ENCODE measurements around the gene PERCC1. TPM values are rescaled to one million over a fixed set of nuclear protein-coding genes. Genes with fewer than 3 reads are reported as not detected.
A peak's percentile ranks its signal among the peaks of the same experiment; 100 is the strongest.
"Not testable (repeated sequence)": the region's sequence is repeated elsewhere in the genome, so short reads cannot be mapped to it uniquely, and the experiment has no call there.

PERCC1 gene
- total RNA-seq, 1 donor from 2014 or later = 0.33 TPM

DNA sequence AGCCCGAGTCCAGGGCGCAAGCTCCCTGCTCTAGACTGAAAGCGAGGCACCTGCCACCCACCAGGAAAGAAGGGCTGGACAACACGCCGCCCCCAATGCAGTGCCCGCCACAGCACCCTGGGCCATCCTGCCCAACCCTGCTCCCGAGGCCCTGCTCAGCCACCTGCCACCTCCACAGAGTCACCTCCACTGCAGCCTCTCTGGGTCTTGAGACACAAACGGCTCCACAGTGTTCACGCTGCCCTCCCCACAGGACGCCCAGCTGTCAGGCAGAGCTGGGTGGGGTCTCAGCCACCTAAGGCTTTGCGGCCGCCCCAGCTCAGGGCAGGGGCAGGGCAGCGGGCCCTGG, 34.7 kb downstream of the PERCC1 start:
- ChIA-PET CTCF (no interaction called here), POLR2A (interaction anchor here (1.1 kb wide), 1 partner anchor 9 kb away, joined by 3 read pairs; the partner anchor contains the start of gene CLCN7)
- Mint-ChIP-seq H3K36me3 (ENCODE audit: low read depth) (peaks cover 45% of the 10 kb centered on the region), H3K27ac (no peak overlapping the region), H3K4me3 (no peak overlapping the region), H3K9me3 (no peaks in the 10 kb centered on the region), H3K4me1 (peaks cover 22% of the 10 kb centered on the region), H3K27me3 (no peaks in the 10 kb centered on the region)
- DNase-seq (no peak), ATAC-seq (ENCODE audit: low read depth) (no peak)
- intact Hi-C loops (cut with micrococcal nuclease) = no loop called here
- TF ChIP-seq, protein P1, sequence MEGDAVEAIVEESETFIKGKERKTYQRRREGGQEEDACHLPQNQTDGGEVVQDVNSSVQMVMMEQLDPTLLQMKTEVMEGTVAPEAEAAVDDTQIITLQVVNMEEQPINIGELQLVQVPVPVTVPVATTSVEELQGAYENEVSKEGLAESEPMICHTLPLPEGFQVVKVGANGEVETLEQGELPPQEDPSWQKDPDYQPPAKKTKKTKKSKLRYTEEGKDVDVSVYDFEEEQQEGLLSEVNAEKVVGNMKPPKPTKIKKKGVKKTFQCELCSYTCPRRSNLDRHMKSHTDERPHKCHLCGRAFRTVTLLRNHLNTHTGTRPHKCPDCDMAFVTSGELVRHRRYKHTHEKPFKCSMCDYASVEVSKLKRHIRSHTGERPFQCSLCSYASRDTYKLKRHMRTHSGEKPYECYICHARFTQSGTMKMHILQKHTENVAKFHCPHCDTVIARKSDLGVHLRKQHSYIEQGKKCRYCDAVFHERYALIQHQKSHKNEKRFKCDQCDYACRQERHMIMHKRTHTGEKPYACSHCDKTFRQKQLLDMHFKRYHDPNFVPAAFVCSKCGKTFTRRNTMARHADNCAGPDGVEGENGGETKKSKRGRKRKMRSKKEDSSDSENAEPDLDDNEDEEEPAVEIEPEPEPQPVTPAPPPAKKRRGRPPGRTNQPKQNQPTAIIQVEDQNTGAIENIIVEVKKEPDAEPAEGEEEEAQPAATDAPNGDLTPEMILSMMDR (IDR thresholded peaks at IDR 0.05) = no peak

DNA sequence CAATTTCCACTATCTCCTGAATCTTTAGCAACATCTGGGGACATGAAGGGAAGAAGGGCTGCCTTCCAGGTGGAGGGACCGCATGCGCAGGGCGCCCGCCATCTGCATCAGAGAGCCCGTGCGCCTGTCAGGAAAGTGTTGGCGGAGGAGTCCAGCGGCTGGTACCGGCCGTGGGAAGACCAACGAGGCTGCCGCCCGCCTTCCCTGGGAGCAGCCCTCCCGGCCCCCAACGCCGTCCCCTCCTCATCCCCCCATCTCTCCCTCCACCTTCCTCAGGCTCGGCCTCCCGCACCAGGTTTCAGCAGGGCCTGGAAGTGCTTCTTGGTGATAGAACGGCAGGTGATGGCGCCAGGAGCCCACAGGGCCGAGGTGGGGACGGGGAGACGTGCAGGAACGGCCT, 35.2 kb downstream of the PERCC1 start:
- intact Hi-C loops (cut with micrococcal nuclease) = no loop called here
- H3K27ac Mint-ChIP-seq = no peak overlapping the region
- DNase-seq = no peak

DNA sequence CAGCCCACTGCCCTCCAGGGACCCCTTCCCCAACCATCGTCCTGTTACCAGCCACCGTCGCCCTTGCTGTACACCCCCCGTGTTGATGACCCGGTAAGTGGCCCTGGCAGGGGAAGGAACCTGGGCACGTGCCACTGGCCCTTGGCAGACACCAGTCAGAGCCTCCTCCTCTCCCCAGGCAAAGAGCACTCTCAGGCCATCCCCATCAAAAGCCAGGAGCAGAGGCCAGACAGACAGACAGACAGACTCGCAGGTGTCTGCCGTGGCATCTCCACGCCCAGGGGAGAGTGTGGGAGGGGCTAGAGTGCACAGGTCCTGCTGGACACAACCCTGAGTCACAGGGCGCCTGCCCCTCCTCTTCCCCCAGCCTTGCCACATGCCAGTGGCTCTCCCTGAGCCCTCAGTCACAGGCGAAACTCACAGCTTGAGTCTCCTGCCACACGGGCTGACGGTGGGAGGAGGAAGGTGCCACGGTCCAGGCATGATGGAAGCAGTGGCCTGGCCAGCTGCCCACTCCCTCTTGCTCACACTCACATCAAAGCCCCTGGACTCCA, 36.2 kb downstream of the PERCC1 start:
- POLR2A ChIA-PET = no interaction called here
- Mint-ChIP-seq H3K4me1 (peaks cover 37% of the 10 kb centered on the region), H3K36me3 (ENCODE audit: low read depth) (peaks cover 43% of the 10 kb centered on the region), H3K27me3 (no peaks in the 10 kb centered on the region), H3K4me3 (no peak overlapping the region), H3K27ac (peak overlapping the region; percentile 57), H3K9me3 (no peaks in the 10 kb centered on the region)
- intact Hi-C loops (cut with micrococcal nuclease) = no loop called here
- TF ChIP-seq, protein P1 (IDR thresholded peaks at IDR 0.05) = no peak
- ATAC-seq (ENCODE audit: low read depth) (no peak), DNase-seq (no peak)
- CTCF ChIA-PET = no interaction called here

More for the DNA sequence above, 35.2 kb downstream of the PERCC1 start:
- TF ChIP-seq, protein P1 (IDR thresholded peaks at IDR 0.05) = no peak
- H3K4me3 Mint-ChIP-seq = no peak overlapping the region
- no peaks in the 10 kb centered on the region for H3K27me3 Mint-ChIP-seq
- no peaks in the 10 kb centered on the region for H3K9me3 Mint-ChIP-seq
- ChIA-PET POLR2A (no interaction called here), CTCF (no interaction called here)
- H3K36me3 Mint-ChIP-seq (ENCODE audit: low read depth) = peaks cover 45% of the 10 kb centered on the region
- ATAC-seq (ENCODE audit: low read depth) = no peak
- H3K4me1 Mint-ChIP-seq = peaks cover 27% of the 10 kb centered on the region

DNA sequence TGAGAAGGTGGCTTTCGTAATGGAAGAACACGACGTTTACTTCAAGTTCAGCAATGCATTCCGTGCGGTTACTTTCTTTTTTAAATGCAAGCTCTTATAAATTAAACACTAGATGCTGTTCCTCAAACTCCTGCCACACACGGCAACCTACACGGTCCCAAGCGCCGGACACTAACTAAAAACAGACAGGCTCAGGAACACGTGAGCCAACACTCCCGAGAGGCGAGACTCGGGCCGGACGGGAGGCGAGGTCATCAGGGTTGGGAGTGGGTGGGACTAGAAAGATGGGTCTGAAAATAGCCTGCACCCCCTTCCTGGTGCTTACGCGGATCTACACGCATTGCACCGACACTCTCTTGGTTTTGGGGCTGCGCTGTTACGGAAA, 37.5 kb downstream of the PERCC1 start:
- ChIA-PET POLR2A (no interaction called here), CTCF (no interaction called here)
- no peak for ATAC-seq (ENCODE audit: low read depth)
- Mint-ChIP-seq H3K4me3 (no peak overlapping the region), H3K36me3 (ENCODE audit: low read depth) (peaks cover 39% of the 10 kb centered on the region), H3K9me3 (no peaks in the 10 kb centered on the region), H3K27ac (no peak overlapping the region), H3K27me3 (no peaks in the 10 kb centered on the region), H3K4me1 (peaks cover 48% of the 10 kb centered on the region)
- DNase-seq = no peak
- intact Hi-C loops (cut with micrococcal nuclease) = no loop called here
- TF ChIP-seq, protein P1 (IDR thresholded peaks at IDR 0.05) = no peak

DNA sequence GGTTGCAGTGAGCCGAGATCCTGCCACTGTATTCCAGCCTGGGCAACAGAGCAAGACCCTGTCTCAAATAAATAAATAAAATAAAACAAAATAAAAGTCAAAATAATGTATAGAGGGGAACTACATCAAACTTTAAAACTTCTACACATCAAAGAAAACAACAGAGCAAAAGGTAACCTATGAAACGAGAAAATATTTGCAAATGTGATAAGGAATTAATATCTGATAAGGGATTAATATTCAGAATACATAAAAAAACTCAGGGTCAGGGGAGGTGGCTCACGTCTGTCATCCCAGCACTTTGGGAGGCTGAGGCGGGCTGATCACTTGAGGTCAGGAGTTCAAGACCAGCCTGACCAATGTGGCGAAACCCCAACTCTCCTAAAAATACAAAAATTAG, 38.3 kb downstream of the PERCC1 start:
- H3K4me3 Mint-ChIP-seq; ATAC-seq (ENCODE audit: low read depth); intact Hi-C loops (cut with micrococcal nuclease); DNase-seq; H3K9me3 Mint-ChIP-seq; H3K27me3 Mint-ChIP-seq; CTCF ChIA-PET: not testable (repeated sequence)
- H3K27ac Mint-ChIP-seq = peak overlapping the region; percentile 91
- peaks cover 36% of the 10 kb centered on the region for H3K36me3 Mint-ChIP-seq (ENCODE audit: low read depth)
- peaks cover 55% of the 10 kb centered on the region for H3K4me1 Mint-ChIP-seq
- POLR2A ChIA-PET = interaction anchor here (0.7 to 3.7 kb wide), 2 partner anchors 10 to 217 kb away, joined by 4 to 30 read pairs; no protein-coding TSS in a partner anchor

All from activated B cell treated with CpG ODN at 0.5 μM for 24 hours (primary cell).